ENCODE data around the gene PAF1.
"Not testable (repeated sequence)": the region's sequence is repeated elsewhere in the genome, so short reads cannot be mapped to it uniquely, and the experiment has no call there.

Gene PAF1

DNA sequence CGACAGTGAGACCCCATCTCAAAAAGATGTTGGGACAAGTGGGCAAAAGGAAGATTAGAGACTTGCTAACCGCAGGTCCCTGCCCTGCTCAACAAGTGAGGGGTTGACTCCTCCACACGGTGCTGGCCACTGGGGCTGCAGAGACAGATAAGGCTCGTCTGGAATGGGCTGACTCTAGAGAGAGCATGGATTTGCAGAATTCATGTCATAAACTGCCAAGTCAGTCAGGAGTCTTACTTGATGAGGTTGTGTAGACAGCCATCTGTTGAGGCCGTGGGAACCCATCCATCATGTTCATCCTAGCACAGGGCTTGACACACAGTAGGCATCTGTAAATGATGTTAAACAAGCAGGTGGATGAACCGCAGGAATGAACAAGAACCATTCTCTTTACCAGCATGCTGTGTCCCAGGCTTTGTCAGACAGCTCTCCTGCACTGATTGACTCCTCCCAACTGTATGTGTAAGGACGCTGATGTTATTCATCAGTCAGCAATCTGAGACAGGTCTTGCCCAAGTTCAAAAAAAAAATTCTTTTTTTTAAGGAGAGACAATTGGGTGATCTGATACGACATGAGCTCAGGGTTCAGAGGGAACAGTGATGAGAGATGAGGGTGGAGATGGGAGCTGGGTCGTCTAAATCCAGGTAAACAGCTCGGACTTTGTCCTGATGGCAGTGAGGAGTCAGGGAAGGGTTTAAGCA lies 8.8 kb downstream of the PAF1 start:
- DNase-seq: no peak

- no peak for DNase-seq
These were observed 10.1 kb downstream of the PAF1 start for GRCh38 chr19:39380521-39381502.

- no peak for DNase-seq
These were observed 11.0 kb downstream of the PAF1 start for GRCh38 chr19:39379865-39380396.

GRCh38 chr19:39379366-39379765 lies 11.5 kb downstream of the PAF1 start:
- not testable (repeated sequence) for DNase-seq

DNA sequence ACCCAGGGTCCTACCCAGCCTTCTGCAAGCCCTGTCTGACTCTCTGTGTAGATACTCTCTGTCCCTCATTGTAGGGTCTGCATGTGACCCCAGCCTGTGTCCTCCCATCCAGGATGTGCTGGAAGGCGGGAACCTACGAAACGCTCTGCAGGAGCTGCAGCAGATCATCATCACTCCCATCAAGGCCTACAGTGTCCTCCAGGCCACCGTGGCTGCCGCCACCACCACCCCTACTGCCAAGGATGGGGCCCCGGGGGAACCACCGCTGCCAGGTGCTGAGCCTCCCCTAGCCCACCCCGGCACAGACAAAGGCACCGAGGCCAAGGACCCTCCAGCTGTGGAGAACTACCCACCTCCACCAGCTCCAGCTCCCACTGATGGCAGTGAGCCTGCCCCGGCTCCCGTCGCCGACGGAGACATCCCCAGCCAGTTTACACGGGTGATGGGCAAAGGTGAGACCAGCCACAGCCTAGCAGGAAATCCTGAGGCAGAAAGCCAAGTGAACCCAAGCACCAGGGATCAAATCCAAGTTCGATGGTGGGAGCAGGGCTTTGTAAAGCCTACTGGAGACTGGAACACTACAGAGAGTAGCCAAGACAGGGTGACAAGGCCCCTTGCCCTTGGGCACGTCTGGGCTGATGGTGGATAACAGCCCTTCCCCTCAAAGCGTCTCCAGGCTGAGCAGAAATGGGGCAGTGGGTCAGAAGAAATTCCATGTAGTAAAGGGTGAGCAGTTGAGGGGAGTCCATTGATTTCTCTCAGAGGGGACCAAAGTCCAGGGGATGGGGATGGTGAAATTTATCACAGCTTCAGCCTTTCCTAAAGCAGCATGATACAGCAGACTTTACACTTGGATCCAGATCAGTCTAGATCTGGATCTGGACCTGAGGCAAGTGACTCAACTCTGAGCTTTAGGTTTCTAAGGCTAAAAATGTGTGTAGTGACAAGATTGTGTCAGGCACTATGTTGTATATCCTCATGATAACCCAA lies 13.2 kb downstream of the PAF1 start:
- DNase-seq: no peak

DNA sequence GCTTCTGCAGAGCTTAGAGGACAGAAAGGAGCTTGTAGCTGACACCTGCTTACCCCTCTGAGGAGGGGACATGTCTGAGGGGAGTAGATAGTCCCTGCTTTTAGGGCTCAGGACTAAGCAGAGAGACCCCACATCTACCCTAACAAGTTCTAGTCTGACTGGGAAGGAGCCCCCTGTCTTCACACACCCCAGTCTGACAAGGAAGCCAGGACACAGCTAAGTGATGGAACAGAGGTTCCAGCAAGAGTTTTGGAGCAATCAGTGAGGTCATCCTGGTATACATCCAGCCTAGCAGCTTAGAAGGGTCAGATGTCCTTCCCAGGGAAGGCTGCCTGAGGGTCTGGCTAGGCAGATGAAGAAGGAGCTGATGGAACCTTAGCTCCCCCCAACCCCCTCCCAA lies 15.0 kb downstream of the PAF1 start:
- DNase-seq: no peak

- DNase-seq: no peak
These were observed 18.0 kb downstream of the PAF1 start for GRCh38 chr19:39372941-39373340.

DNA sequence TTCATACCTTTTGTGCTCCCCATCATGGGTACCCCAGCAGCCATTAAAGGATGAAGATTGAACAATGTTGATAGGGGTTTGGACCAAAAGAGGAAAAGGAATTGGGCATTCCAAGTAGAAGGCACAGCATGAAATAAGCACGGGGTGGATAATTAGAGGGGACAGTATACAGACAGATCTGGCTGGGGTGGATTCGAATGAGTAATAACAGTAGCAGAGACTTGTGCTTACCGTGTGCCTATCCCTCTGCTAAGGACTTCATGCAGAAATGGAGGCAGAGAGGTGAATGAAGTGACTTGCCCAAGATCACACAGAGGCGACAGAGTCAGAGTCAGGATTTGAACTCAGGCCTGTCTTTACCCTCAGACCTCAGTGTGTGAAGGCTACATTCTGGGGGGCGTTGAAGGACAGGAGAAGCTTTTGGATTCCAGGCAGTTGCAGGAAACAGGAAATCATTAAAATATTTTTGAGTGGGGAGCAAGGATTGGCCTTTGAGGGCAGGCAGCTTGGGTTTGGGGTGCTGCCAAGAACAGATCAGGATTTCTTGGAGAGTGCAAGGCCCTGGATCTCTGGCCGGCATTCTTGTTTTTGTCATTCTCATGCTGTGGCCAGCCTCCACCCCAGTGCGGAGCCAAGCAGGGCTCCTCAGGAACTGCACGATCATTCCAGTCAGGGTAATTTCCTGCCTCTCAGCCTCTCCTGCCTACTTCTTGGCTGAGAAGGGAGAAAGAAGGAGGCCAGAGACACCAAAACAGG lies 18.7 kb downstream of the PAF1 start:
- no peak for DNase-seq

DNA sequence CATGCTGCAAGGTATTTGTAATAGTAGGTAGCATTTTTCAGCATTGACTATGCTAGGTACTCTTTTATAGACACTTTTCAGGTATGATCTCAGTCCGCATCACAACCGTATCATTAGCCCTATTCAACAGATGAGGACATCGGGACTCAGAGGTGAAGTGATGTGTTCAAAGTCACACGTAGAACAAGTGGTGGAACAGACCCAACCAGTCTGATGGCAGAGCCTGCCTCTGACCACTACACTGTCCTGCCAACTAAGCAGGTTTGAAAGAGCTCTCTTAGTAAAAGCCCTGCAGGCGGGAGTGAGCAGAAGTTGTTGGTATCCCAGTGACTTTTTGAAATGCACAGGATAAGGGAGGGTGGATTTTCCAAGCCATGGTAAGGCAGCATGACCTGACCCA lies 20.2 kb downstream of the PAF1 start:
- no peak for DNase-seq

GRCh38 chr19:39369200-39369599 lies 21.7 kb downstream of the PAF1 start:
- no peak for DNase-seq

DNA sequence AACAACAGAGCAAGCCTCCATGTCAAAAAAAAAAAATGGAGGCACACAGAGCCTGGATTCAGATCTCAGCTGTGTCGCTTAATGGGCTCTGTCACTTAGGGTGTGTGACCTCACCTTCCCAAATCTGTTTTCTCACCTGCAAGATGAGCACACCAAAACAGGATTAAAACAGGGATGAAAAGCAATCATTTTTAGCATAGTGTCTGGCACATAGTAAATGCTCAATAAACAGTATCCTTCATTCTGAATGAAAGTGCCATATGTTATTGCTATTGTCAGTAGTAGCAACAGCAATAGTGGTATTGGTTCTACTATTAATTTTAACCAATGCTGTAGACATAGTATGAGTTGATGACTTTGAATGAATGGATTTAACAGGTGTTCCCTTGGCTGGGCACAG lies 25.4 kb downstream of the PAF1 start:
- DNase-seq: no peak

DNA sequence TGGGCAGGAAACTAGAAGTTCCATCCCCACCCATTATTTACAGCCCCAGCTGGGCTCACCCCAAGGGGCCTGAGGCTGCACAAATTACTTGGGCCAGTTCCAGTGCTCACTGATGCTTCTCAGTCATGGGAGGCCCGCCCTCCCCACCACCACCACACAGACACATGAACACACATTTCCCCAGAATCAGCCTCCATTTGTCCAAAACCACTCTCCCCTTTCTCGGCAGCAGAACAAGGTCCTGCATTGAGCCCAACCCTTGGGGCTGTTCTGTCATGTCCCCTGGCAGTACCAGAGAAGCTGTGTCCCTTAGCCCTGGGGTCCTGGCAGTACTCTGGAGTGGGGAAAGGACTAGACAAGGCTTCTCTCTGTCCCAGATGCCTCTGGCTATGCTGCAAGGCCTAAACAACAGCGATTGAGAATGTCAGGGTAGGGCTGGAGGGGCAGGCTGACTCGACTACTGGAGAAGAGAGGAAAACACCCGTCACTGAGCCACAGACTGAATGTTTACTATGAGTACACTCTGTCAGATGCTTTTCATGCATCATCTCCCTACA lies 26.9 kb downstream of the PAF1 start:
- DNase-seq: peak; percentile 11

DNA sequence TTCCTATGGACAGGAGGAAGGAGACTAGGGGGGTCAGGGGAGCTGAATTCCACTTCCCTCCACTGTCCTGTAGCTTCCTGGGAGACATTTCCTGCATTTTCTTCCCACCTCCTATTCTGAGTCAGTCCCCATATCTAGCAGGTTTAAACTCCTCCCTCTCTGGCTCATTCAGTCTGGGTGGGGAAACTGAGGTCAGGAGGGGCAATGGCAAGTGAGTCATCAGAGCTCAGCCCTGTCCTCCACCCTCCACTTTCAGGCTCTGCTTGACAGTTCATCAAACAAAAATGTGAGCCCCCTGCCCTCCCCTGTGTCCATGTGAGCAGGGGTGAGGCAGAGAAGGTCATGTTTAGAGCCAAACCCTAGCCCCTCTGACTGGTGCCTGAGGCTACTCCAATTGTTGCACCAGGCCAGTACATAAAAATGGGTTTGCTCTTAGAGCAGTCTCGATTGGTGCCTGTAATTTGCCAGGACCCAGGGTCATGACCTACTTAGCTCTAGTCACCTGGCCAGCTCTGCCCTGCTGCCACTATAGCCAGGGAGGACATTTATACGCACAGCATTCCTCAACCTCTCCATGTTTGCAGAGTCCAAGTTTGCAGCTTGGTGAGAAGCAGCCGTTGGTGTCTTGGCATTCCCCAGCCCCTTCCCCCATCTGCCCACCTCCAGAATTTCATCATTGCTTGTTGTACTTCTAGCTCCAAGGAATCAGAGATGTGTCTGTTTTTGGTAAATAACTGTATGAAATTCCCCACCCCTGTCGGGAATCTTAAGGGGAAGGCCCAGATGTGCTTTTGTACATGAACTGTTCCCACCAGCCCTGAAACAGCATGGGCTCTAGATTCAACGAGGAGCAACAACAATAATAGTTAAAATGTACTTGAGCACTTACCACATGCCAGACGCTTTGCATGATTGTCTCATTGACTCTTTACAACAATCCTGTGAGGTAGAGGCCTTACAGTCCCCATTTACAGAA lies 27.9 kb downstream of the PAF1 start:
- no peak for DNase-seq

GRCh38 chr19:39360599-39360998 lies 30.3 kb downstream of the PAF1 start:
- no peak for DNase-seq

DNA sequence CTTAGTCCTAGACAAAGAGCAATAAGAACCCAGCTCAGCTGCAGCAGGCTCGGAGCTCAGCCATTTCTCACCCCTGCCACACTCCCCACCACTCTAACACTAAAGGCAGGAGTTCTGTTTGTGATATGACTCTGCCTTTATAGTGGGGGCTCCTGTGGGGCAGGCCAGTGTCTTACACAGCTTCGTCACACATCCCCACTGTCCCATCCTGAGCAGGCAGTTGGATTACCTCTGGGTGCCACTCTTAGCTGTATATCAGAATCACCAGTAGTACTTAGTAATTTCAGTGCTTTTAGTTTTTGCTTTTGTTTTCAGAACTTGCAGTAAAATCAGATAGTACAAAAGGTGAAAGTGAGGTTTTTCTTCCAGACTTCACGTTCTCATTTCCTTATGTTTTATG lies 31.9 kb downstream of the PAF1 start:
- DNase-seq: no peak

DNA sequence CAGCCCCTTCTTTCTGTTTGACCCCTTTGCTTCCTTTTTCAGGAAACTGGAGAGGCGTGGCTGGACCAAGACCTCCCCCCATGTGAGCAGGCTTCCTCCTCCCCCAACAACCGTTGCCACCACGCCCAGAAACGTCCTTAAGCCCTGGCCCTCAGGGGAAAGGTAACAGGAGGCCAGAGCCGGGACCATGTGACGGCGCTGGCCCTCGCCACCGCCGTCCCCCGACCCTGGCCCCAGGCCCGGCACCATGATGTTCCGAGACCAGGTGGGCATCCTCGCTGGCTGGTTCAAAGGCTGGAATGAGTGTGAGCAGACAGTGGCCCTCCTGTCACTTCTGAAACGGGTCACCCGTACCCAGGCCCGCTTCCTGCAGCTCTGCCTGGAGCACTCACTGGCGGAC lies 34.3 kb downstream of the PAF1 start:
- DNase-seq: no peak

DNA sequence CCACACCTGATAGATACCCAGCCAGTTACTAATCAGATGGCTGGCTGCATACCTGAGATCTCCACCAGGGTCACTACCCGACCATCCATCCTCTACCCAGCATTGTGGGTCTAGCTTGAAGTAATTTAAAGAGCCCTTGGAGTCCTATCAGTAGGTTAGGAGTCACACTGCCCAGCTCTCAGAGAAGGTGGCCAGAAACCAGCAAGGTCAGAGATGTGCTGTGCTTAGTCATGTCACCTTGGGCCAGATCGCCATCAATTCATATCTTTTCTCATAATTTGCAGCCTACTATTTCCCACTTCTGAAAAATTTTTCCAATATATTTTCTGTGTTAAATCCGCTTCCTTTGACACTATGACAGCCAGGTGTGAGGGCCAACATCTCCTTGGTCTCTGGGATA lies 34.8 kb downstream of the PAF1 start:
- DNase-seq: no peak

DNA sequence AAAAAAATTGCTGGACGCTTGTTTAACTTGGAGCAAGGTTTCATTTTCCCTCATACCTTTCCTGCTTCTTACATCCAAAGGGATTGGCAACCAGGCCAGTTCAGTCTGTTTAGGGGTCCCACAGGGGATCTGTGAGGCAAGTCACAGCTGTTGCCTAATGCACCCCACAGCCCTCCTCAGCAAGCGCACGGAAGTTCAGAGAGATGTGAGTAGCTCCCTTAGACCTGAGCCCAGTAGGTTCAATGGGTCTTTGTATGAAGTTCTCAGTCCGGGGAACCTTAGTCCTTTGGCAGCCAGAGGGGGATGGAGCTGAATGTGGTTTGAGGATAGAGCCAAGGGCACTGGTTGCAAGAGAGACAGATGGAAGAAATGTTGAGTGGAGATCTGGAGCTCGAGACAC lies 35.7 kb downstream of the PAF1 start:
- no peak for DNase-seq

DNA sequence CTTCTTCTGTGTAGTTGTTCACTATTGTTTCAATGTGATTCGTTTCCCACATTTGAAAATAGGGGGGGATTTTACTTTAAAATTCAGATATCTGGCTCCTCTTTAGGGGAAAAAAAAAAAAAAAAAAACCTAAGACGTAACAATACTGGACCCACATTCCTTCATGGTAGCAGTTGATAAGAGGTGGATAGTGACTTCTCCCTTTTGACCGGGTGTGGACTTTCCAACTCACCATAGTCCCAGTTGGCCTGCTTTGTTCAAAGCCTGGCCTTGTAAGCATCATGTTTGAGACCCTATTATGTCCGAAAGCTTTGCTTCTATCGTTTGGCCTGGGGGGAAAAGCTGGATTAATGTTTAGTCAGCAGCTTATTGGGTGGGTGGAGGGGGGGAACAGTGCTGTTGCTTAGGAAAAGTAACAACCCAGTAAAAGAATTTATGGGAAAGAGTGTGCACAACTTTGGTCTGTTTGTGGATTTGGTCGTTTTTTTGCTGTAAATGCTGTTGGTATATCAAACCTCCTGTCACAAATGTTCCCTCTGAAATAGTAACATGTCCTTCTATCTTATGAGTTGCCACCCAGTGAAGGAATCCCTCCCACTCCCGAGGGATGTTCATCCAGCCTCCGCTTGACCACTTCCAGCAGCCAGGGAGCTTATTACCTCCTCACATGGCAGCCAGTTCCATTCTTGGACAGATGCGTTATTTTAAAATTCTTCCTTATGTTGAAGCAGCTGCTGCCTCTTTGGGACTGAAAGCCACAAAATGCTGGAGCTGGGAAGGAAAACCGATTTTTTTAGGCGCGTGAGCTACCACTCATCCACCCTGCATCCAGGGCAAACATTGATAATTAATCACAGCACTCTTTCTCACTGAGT lies 38.3 kb downstream of the PAF1 start:
- DNase-seq: no peak
